SK-N-SH treated with all-trans-retinoic acid at 6 μM for 48 hours (cell line): ENCODE data around the gene DRGX.

Source experiments
- CSDC2 ChIP-seq: fragments of 250-450 bp; sonication (Bioruptor Pico); IDR thresholded peaks from 2 replicates; pipeline ENCODE4 v1.5.0; 2020; ENCODE audit warnings: mild to moderate bottlenecking, moderate library complexity
- ESRRG ChIP-seq: fragments of 250-450 bp; sonication (Bioruptor Pico); IDR thresholded peaks from 2 replicates; pipeline ENCODE4 v1.6.1; 2021; ENCODE audit warnings: mild to moderate bottlenecking
- ZNF565 ChIP-seq: fragments of 450-650 bp; formaldehyde crosslinking; conservative IDR thresholded peaks from 2 replicates; pipeline ENCODE4 v1.5.0; 2020; ENCODE audit warnings: low read depth, mild to moderate bottlenecking, moderate library complexity

DNA sequence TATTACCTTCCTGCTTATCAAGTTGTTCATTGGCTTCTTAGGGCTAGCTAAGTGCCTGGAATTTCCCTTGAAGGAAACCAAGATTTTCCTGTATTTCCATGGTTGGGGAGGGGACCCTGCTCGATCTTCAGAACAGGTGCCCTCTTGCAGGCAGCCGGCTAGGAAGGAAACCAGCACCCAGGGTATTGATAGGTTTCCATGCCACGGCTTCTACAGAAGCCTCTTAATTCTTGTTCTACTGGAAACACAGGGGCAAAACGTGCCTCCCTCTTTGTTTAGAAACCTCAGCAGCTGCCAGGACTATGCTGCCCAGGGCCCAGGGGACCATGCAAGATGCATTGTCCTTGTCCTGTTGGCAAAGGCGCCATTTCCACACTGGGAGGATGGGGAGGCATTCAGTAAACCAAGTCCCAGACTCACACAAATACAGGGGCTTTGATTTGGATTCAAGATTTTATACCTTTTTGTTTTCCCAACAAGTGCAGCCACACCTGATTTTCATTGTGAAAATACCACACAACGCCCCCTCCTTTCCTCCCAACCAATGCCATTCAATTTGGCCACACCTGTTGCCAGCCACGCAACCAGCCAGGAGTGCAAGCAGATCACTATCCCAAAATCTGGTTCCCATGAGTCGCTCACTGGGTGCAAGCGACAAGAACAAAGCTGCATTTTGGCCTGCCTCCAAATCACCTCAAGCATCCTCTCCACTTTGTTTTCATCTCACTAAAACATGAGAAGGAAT lies 67.3 kb downstream of the DRGX start:
- TF ChIP-seq CSDC2 (CRISPR knock-in tag) (no peak), ESRRG (CRISPR knock-in tag) (no peak), ZNF565 (no peak)
